HG02852 (cell line): ENCODE data around the gene FRMPD4.

ENCODE experiments used
- ATAC-seq: cut with Tn5 transposase; IDR thresholded peaks from one replicate; pipeline ENCODE4 v1.9.1; 2021; ENCODE audit warnings: mild to moderate bottlenecking, moderate library complexity; ENCODE audit not compliant: unreplicated experiment

Gene FRMPD4

GRCh38 chrX:12711435-12712040 is 573.3 kb downstream of the FRMPD4 start:
- no peak for ATAC-seq

- no peak for ATAC-seq
These were observed 578.3 kb downstream of the FRMPD4 start for GRCh38 chrX:12716574-12716973.

- ATAC-seq, result no peak
These were observed 581.6 kb downstream of the FRMPD4 start for GRCh38 chrX:12719837-12720236.

- no peak for ATAC-seq
These were observed 582.8 kb downstream of the FRMPD4 start for GRCh38 chrX:12721042-12721441.

- ATAC-seq, result no peak
These were observed 584.0 kb downstream of the FRMPD4 start for GRCh38 chrX:12722314-12722713.

- no peak for ATAC-seq
These were observed 603.1 kb downstream of the FRMPD4 start for GRCh38 chrX:12741416-12741815.

- ATAC-seq, result no peak
These were observed 609.2 kb downstream of the FRMPD4 start for GRCh38 chrX:12747433-12747832.

- ATAC-seq, result no peak
These were observed 613.6 kb downstream of the FRMPD4 start for GRCh38 chrX:12751887-12752286.

- no peak for ATAC-seq
These were observed 615.1 kb downstream of the FRMPD4 start for GRCh38 chrX:12753366-12753765.

- no peak for ATAC-seq
These were observed 620.0 kb downstream of the FRMPD4 start for GRCh38 chrX:12758291-12758690.

- ATAC-seq, result no peak
These were observed 629.6 kb downstream of the FRMPD4 start for GRCh38 chrX:12767856-12768255.

- no peak for ATAC-seq
These were observed 630.2 kb downstream of the FRMPD4 start for GRCh38 chrX:12768491-12768890.

- ATAC-seq, result no peak
These were observed 632.2 kb downstream of the FRMPD4 start for GRCh38 chrX:12770440-12770839.

GRCh38 chrX:12771445-12772069 is 633.3 kb downstream of the FRMPD4 start:
- ATAC-seq, result peak; percentile 96
